ENCODE measurements around the gene ZNF219.
"Not testable (repeated sequence)": the region's sequence is repeated elsewhere in the genome, so short reads cannot be mapped to it uniquely, and the experiment has no call there.

ZNF219 gene

DNA sequence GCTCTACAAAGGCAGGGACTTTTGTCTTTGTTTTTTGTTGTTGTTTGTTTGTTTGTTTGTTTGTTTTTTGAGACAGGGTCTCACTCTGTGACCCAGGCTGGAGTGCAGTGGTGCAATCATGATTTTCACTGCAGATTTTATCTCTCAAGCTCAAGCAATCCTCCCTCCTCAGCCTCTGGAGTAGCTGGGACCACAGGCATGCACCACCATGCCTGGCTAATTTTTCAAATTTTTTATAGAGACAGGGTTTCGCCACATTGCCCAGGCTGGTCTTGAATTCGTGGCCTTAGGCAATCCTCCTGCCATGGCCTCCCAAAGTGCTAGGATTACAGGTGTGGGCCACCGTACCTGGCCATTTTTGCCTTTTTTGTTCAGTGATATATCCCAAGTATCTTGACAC lies 57.5 kb downstream of the ZNF219 start:
- not testable (repeated sequence) for DNase-seq

DNA sequence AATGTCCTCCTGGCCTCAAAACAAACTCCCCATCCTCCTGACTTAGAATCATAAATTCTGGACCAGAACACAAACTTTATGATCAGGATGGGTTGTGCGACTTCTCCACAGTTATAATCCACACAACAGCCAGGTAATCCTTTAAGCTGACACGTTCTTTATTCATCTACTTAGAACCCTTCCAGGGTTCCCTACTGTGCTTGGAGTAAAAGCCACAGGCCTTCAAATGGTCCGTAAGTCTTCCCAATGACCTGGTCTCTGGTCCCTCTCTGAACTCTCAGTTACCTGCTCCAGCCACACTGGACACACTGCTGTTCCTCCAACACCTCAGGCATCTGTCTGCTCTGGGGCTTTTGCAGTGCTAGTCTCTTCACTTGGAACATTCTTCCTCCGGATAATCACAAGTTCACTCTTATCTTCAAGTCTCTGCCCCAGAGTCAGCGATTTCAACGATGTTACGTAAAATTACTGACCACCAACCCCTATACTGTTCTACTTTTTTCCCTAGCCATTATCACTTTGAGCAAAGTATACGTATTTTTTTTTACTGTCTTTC lies 58.0 kb downstream of the ZNF219 start:
- DNase-seq, result no peak

All from activated CD4-positive, CD25-positive, alpha-beta regulatory T cell treated with anti-CD3 and anti-CD28 coated beads, Interleukin-2, amount 50 U/mL, for 72 hours (primary cell).